SU-DHL-6 (cell line): ENCODE measurements around the gene GPR108.

ENCODE experiments used
- H2AFZ ChIP-seq: fragments of 200-600 bp; sonication (generic); 2 replicates; pipeline ENCODE4 v1.6.1; 2014; ENCODE audit warnings: low read depth, mild to moderate bottlenecking, moderate library complexity, mixed read lengths, antibody characterized with exemption, low read length; ENCODE audit not compliant: severe bottlenecking
- H3F3A ChIP-seq: fragments of 200-600 bp; shearing (Covaris generic); 2 replicates; pipeline ENCODE4 v1.6.0; 2016; ENCODE audit warnings: antibody characterized with exemption, mild to moderate bottlenecking; ENCODE audit not compliant: insufficient read depth
- H3K27ac ChIP-seq: fragments of 200-600 bp; sonication (generic); 2 replicates; pipeline ENCODE4 v1.5.1; 2016; ENCODE audit warnings: low read depth, mild to moderate bottlenecking, low read length, moderate library complexity, mixed read lengths
- H3K27me3 ChIP-seq: fragments of 200-600 bp; sonication (generic), shearing (Covaris generic); 2 replicates; pipeline ENCODE4 v1.6.0; 2014; ENCODE audit warnings: mild to moderate bottlenecking, low read length
- H3K36me3 ChIP-seq: fragments of 200-600 bp; sonication (generic); 2 replicates; pipeline ENCODE4 v1.6.1; 2014; ENCODE audit warnings: mild to moderate bottlenecking, low read length, mixed read lengths
- H3K4me2 ChIP-seq: fragments of 300-600, 200-600 bp; shearing (Covaris generic), sonication (generic); 2 replicates; pipeline ENCODE4 v1.6.0; 2014; ENCODE audit warnings: low read length, low read depth, mild to moderate bottlenecking; ENCODE audit not compliant: poor library complexity, severe bottlenecking
- H3K4me3 ChIP-seq: fragments of 200-600 bp; sonication (generic); 2 replicates; pipeline ENCODE4 v1.5.1; 2014; ENCODE audit warnings: antibody characterized with exemption, low read length, mild to moderate bottlenecking, mixed read lengths; ENCODE audit not compliant: insufficient read depth, poor library complexity, severe bottlenecking
- H3K79me2 ChIP-seq: fragments of 200-600 bp; sonication (generic); 2 replicates; pipeline ENCODE4 v1.6.1; 2014; ENCODE audit warnings: mild to moderate bottlenecking, low read length, moderate library complexity; ENCODE audit not compliant: insufficient read depth
- H3K9ac ChIP-seq: fragments of 200-600 bp; sonication (generic); 2 replicates; pipeline ENCODE4 v1.7.0; 2014; ENCODE audit warnings: mild to moderate bottlenecking, low read length
- H3K9me2 ChIP-seq: fragments of 200-600 bp; sonication (generic); replicated peaks from 2 replicates; pipeline ENCODE4 v1.6.1; 2014; ENCODE audit warnings: low read length; ENCODE audit not compliant: insufficient read depth
- H3K9me3 ChIP-seq: fragments of 200-600 bp; sonication (generic); 2 replicates; pipeline ENCODE4 v1.6.1; 2014; ENCODE audit warnings: low read length, mixed read lengths; ENCODE audit not compliant: insufficient read depth
- H4K20me1 ChIP-seq: fragments of 200-600 bp; sonication (generic); 2 replicates; pipeline ENCODE4 v1.6.1; 2014; ENCODE audit warnings: low read depth, mild to moderate bottlenecking, antibody characterized with exemption, low read length, moderate library complexity, mixed read lengths
- EZH2phosphoT487 ChIP-seq: fragments of 200-600 bp; sonication (generic), shearing (Covaris generic); conservative IDR thresholded peaks from 2 replicates; pipeline ENCODE4 v1.6.1; 2018; ENCODE audit warnings: mild to moderate bottlenecking, antibody characterized with exemption, low read length, moderate library complexity, mixed read lengths
- TF ChIP-seq, protein P1 (sequence below): fragments of 200-600 bp; sonication (generic); IDR thresholded peaks from one replicate; pipeline ENCODE4 v1.5.1; 2017; ENCODE audit warnings: antibody characterized with exemption, mild to moderate bottlenecking, low read length, moderate library complexity; ENCODE audit not compliant: insufficient read depth, poor library complexity, severe bottlenecking

Gene GPR108

DNA sequence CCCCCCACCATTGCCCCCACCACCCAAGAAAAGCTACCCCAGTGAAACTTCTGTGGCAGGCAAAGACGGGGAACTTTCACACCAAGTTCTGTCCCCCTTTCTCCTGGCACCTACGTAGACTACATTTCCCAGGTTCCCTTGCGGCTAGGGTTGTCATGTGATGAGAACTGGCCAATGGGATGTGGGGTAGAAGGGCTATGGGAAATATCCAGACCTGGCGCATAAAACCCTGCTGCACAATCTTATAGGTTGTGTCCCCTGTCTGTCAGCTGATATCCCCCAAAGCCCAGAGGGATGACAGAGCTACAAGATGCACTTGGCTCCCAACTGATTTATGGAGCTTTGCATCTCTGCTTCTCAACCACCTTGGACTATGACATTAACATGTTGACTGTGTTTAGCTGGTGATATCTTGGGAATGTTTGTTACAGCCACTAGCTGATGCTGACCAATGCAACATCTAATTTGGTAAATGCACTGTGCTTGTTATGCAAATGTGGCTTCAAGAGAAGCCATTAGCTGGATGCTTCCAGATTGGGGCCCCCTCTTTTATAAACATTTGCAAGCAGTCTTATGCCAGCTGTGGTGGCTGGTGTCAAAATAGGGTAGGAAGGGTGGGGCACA, 23.8 kb upstream of the GPR108 start:
- H3K9me2 ChIP-seq, result no peaks in the 10 kb centered on the region
- no peaks in the 10 kb centered on the region for H3K36me3 ChIP-seq
- no peak overlapping the region for H3K27ac ChIP-seq
- no peaks in the 10 kb centered on the region for H3K27me3 ChIP-seq
- H3K4me2 ChIP-seq, result no peak overlapping the region
- no peak overlapping the region for H3K4me3 ChIP-seq
- H4K20me1 ChIP-seq, result no peaks in the 10 kb centered on the region
- no peaks in the 10 kb centered on the region for H3K9me3 ChIP-seq
- peaks cover 4% of the 10 kb centered on the region; the same call in 1 of the 2 replicates for H3K79me2 ChIP-seq
- TF ChIP-seq, protein P1, sequence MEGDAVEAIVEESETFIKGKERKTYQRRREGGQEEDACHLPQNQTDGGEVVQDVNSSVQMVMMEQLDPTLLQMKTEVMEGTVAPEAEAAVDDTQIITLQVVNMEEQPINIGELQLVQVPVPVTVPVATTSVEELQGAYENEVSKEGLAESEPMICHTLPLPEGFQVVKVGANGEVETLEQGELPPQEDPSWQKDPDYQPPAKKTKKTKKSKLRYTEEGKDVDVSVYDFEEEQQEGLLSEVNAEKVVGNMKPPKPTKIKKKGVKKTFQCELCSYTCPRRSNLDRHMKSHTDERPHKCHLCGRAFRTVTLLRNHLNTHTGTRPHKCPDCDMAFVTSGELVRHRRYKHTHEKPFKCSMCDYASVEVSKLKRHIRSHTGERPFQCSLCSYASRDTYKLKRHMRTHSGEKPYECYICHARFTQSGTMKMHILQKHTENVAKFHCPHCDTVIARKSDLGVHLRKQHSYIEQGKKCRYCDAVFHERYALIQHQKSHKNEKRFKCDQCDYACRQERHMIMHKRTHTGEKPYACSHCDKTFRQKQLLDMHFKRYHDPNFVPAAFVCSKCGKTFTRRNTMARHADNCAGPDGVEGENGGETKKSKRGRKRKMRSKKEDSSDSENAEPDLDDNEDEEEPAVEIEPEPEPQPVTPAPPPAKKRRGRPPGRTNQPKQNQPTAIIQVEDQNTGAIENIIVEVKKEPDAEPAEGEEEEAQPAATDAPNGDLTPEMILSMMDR, result no peak
- TF ChIP-seq EZH2phosphoT487, result no peak
- no peak overlapping the region for H3K9ac ChIP-seq
- H3F3A ChIP-seq, result 0 out of 2 replicates have a peak, but pooled peaks cover 3% of the 10 kb centered on the region
- no peak overlapping the region for H2AFZ ChIP-seq

DNA sequence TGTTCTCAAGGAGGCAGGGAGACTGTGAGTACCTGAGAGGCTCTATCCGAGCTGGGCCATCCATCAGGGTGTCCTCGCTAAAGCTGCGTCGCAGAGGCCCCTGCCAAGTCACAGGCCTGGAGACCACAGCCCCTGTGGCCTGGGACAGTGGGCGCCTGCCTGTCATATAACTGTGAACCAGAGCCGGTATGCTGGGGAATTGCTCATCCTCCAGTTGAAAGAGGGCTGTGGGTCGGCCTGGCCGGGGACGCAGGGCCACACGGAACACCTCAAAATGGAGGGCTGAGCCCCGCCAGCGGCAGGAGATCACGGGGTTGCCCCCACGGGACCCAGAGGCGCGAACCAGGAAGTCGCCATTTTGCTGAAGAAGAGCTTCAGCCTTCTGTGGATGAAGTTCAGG, 23.2 kb upstream of the GPR108 start:
- Histone ChIP-seq H2AFZ (no peak overlapping the region), H3F3A (0 out of 2 replicates have a peak, but pooled peaks cover 3% of the 10 kb centered on the region), H3K9me3 (no peaks in the 10 kb centered on the region), H3K4me2 (no peak overlapping the region), H3K27me3 (no peaks in the 10 kb centered on the region), H3K27ac (no peak overlapping the region), H3K4me3 (no peak overlapping the region), H3K9me2 (no peaks in the 10 kb centered on the region), H4K20me1 (no peaks in the 10 kb centered on the region), H3K79me2 (no peaks in the 10 kb centered on the region), H3K9ac (no peak overlapping the region), H3K36me3 (no peaks in the 10 kb centered on the region)
- no peak for TF ChIP-seq EZH2phosphoT487
- TF ChIP-seq, protein P1, result no peak

DNA sequence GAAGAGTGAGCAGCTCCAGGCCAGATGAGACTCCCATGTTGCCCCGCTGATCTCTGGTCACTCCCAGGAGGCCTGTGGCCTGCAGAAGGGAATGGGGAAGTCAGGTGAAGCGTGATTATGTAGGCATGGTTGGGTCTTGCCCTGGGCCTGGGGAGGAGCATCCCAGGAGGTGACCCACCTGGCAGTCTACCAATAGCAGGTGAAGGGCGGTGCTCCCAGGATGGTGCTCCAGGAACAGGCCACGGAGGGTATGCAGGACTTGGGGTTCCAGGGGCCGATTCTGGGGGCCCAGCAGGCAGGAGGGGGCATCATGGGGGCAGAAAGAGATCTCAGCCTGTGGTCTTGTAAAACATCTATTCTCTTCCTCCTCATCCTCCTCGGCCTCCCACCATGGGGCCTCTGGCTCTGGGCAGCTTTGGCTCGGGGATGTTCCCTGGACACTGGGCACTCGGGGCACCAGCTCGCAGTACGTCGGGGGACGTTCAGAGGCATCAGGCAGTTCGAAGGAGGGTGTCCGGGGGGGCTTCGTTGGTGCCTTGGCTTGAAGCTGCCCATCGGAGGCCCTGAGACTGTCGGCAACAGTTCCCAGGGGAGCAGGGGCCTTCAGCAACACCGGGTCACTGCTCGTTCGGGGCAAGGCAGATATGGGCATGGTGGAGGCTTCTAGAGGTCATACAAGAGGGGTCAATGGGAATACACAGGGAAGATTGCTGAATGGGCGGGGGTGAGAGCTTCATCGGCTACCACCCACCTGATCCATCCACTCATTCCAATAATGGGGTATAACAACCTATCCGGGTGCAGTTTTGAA, 17.5 kb upstream of the GPR108 start:
- Histone ChIP-seq H3K27me3 (no peaks in the 10 kb centered on the region), H3K9me3 (no peaks in the 10 kb centered on the region), H3K27ac (no peak overlapping the region), H3F3A (0 out of 2 replicates have a peak, but pooled peaks cover 3% of the 10 kb centered on the region), H3K4me2 (no peak overlapping the region), H3K9me2 (no peaks in the 10 kb centered on the region), H4K20me1 (no peaks in the 10 kb centered on the region), H3K79me2 (no peaks in the 10 kb centered on the region), H3K4me3 (no peak overlapping the region), H3K9ac (no peak overlapping the region), H3K36me3 (no peaks in the 10 kb centered on the region), H2AFZ (no peak overlapping the region)
- TF ChIP-seq, protein P1, result no peak
- TF ChIP-seq EZH2phosphoT487, result no peak
